Measurements from ENCODE around the gene ECHDC3.

DNA sequence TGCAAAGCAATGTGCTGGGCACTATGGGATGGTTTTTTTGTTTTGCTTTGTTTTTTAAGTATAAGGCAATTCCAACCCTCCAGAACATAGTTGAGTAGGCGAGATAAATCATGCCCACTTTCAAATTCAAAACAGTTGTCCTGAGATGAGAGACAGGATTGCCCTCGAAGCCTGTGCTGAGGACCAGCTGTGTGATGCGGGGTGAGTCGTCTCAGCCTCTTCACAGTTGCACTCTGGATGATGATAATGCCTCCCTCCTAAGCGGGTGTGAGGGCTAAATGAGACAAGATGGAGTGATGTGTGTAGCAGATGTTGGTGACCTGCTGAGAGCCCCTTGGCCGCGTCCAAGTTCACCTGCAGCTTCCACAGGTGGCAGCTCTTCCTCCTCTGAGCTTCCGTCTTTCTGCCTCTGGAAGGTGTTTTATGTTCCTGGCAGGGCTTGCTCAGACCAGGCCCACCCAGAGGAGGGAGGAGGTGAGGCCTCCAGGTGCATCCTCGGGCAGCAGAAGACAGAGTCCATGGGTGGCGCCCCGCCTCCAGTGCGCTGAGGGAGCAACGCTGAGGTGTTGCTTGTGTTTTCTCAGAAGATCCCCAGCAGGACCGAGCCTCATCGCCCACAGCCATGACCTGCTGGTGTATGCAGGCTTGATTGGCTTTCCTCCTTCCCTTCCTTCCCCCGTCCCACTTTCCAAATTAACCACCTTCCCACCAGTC lies 30.6 kb downstream of the ECHDC3 start:
- no peak for TF ChIP-seq ZSCAN25 (CRISPR knock-in tag; IDR thresholded peaks at IDR 0.05)
- TF ChIP-seq, protein P1, sequence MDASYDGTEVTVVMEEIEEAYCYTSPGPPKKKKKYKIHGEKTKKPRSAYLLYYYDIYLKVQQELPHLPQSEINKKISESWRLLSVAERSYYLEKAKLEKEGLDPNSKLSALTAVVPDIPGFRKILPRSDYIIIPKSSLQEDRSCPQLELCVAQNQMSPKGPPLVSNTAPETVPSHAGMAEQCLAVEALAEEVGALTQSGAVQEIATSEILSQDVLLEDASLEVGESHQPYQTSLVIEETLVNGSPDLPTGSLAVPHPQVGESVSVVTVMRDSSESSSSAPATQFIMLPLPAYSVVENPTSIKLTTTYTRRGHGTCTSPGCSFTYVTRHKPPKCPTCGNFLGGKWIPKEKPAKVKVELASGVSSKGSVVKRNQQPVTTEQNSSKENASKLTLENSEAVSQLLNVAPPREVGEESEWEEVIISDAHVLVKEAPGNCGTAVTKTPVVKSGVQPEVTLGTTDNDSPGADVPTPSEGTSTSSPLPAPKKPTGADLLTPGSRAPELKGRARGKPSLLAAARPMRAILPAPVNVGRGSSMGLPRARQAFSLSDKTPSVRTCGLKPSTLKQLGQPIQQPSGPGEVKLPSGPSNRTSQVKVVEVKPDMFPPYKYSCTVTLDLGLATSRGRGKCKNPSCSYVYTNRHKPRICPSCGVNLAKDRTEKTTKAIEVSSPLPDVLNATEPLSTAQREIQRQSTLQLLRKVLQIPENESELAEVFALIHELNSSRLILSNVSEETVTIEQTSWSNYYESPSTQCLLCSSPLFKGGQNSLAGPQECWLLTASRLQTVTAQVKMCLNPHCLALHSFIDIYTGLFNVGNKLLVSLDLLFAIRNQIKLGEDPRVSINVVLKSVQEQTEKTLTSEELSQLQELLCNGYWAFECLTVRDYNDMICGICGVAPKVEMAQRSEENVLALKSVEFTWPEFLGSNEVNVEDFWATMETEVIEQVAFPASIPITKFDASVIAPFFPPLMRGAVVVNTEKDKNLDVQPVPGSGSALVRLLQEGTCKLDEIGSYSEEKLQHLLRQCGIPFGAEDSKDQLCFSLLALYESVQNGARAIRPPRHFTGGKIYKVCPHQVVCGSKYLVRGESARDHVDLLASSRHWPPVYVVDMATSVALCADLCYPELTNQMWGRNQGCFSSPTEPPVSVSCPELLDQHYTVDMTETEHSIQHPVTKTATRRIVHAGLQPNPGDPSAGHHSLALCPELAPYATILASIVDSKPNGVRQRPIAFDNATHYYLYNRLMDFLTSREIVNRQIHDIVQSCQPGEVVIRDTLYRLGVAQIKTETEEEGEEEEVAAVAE (CRISPR knock-in tag; IDR thresholded peaks at IDR 0.05; ENCODE audit: borderline replicate concordance) = no peak
- no peak for TF ChIP-seq SMC3 (IDR thresholded peaks at IDR 0.05; ENCODE audit: low read length)
- no peak for TF ChIP-seq ATM (IDR thresholded peaks at IDR 0.05; ENCODE audit: borderline replicate concordance)
- TF ChIP-seq, protein P2, sequence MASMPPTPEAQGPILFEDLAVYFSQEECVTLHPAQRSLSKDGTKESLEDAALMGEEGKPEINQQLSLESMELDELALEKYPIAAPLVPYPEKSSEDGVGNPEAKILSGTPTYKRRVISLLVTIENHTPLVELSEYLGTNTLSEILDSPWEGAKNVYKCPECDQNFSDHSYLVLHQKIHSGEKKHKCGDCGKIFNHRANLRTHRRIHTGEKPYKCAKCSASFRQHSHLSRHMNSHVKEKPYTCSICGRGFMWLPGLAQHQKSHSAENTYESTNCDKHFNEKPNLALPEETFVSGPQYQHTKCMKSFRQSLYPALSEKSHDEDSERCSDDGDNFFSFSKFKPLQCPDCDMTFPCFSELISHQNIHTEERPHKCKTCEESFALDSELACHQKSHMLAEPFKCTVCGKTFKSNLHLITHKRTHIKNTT (CRISPR knock-in tag; IDR thresholded peaks at IDR 0.05) = no peak
- TF ChIP-seq TP53 (CRISPR knock-in tag; conservative IDR thresholded peaks at IDR 0.05) = no peak
- no peak for TF ChIP-seq RAD21 (CRISPR knock-in tag; IDR thresholded peaks at IDR 0.05)
- TF ChIP-seq ZNF510 (CRISPR knock-in tag; IDR thresholded peaks at IDR 0.05; ENCODE audit: low read depth) = no peak
- no peak for TF ChIP-seq NR2F2 (IDR thresholded peaks at IDR 0.05; ENCODE audit: borderline replicate concordance, low read depth)
- TF ChIP-seq PHF21A (CRISPR knock-in tag; IDR thresholded peaks at IDR 0.05) = no peak
- no peak for TF ChIP-seq KLF6 (CRISPR knock-in tag; IDR thresholded peaks at IDR 0.05)
- no peak for TF ChIP-seq ETV6 (CRISPR knock-in tag; conservative IDR thresholded peaks at IDR 0.05)
- TF ChIP-seq, protein P3, sequence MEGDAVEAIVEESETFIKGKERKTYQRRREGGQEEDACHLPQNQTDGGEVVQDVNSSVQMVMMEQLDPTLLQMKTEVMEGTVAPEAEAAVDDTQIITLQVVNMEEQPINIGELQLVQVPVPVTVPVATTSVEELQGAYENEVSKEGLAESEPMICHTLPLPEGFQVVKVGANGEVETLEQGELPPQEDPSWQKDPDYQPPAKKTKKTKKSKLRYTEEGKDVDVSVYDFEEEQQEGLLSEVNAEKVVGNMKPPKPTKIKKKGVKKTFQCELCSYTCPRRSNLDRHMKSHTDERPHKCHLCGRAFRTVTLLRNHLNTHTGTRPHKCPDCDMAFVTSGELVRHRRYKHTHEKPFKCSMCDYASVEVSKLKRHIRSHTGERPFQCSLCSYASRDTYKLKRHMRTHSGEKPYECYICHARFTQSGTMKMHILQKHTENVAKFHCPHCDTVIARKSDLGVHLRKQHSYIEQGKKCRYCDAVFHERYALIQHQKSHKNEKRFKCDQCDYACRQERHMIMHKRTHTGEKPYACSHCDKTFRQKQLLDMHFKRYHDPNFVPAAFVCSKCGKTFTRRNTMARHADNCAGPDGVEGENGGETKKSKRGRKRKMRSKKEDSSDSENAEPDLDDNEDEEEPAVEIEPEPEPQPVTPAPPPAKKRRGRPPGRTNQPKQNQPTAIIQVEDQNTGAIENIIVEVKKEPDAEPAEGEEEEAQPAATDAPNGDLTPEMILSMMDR (CRISPR knock-in tag; IDR thresholded peaks at IDR 0.05) = no peak
- no peak for TF ChIP-seq EP300 (IDR thresholded peaks at IDR 0.05; ENCODE audit: low read depth in 2 of 2, low read length in 2 of 2)
- no peak for TF ChIP-seq EP300 (CRISPR knock-in tag; IDR thresholded peaks at IDR 0.05; ENCODE audit: borderline replicate concordance)

Measured in HepG2 (cell line).